ENCODE data around the gene SGCA.
A peak's percentile ranks its signal among the peaks of the same experiment; 100 is the strongest.

The SGCA gene

DNA sequence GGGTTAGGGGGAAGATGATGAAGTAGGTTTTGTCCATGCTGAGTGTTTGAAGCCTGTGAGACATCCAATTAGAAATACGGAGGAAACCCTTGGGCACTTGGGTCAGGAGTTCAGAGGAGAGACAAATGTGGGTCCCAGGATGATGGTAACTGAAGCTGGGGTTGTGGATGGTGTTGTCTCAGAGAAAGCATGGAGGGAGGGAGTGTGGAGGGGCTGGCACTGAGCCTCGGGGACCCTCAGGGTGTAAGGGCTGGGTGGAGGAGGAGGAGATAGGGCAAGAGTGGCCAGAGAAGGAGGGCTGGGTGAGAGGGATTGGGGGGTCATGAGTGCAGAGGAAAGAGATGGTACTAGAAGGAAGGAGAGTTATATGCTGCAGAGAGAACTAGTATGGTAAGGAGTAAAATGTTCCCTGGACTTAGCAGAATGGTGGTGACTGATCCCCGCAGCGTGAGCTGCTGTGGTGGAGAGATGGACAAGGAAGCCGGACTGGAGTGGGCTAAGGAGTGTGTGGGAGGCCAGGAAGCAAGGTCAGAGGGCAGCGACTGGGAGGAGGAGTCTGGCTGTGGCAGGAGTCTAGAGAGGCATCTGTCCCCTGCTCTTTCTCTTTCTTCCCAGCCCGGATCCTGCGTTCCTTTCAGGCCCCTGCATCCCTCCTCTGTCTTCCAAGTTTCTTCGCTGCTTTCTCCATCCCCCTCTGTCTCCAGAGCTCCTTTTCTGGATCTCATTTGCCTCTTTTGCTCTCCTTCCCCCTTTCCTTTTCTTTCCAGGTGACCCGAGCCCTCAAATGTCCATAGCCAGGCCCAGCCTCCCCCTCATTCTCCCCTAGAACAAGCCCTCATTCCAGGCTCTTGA lies 39.5 kb downstream of the SGCA start:
- peaks cover 14% of the 10 kb centered on the region for H4K20me1 ChIP-seq (ENCODE audit: insufficient read depth, low read length)
- H3K9me3 ChIP-seq (ENCODE audit: insufficient read depth, low read length, severe bottlenecking), result no peaks in the 10 kb centered on the region
- H3K79me2 ChIP-seq (ENCODE audit: insufficient read depth, low read length), result no peaks in the 10 kb centered on the region
- H3K27me3 ChIP-seq (ENCODE audit: insufficient read depth, low read length, poor library complexity), result peaks cover 63% of the 10 kb centered on the region
- H3K9ac ChIP-seq (ENCODE audit: low read depth, low read length), result no peak overlapping the region
- TF ChIP-seq EZH2 (IDR thresholded peaks at IDR 0.05; ENCODE audit: borderline replicate concordance, low read depth, low read length, severe bottlenecking) (no peak), CTCF (IDR thresholded peaks at IDR 0.05; ENCODE audit: borderline replicate concordance, extremely low read depth, low read length, poor library complexity, severe bottlenecking) (no peak)
- ATAC-seq (ENCODE audit: insufficient read depth, low read depth) (no peak), DNase-seq (no peak)
- H3K4me1 ChIP-seq (ENCODE audit: insufficient read depth, low read length), result peaks cover 7% of the 10 kb centered on the region
- H3K4me2 ChIP-seq (ENCODE audit: insufficient read depth, low read length), result no peak overlapping the region
- no peaks in the 10 kb centered on the region for H3K36me3 ChIP-seq (ENCODE audit: insufficient read depth, low read length)
- H3K4me3 ChIP-seq (ENCODE audit: low read depth in 1 of 2, low read length in 2 of 2), result no peak overlapping the region
- H3K27ac ChIP-seq (ENCODE audit: low read length), result no peak overlapping the region
- no peak overlapping the region for H2AFZ ChIP-seq (ENCODE audit: low read depth, low read length)

- Histone ChIP-seq H3K27me3 (ENCODE audit: insufficient read depth, low read length, poor library complexity) (peaks cover 65% of the 10 kb centered on the region), H3K4me1 (ENCODE audit: insufficient read depth, low read length) (no peaks in the 10 kb centered on the region), H3K4me2 (ENCODE audit: insufficient read depth, low read length) (no peak overlapping the region), H3K27ac (ENCODE audit: low read length) (no peak overlapping the region), H2AFZ (ENCODE audit: low read depth, low read length) (no peak overlapping the region), H3K9me3 (ENCODE audit: insufficient read depth, low read length, severe bottlenecking) (no peaks in the 10 kb centered on the region), H3K36me3 (ENCODE audit: insufficient read depth, low read length) (no peaks in the 10 kb centered on the region), H3K79me2 (ENCODE audit: insufficient read depth, low read length) (no peaks in the 10 kb centered on the region), H3K4me3 (ENCODE audit: low read depth in 1 of 2, low read length in 2 of 2) (no peak overlapping the region), H3K9ac (ENCODE audit: low read depth, low read length) (no peak overlapping the region), H4K20me1 (ENCODE audit: insufficient read depth, low read length) (peaks cover 16% of the 10 kb centered on the region)
- DNase-seq (no peak), ATAC-seq (ENCODE audit: insufficient read depth, low read depth) (no peak)
- TF ChIP-seq EZH2 (IDR thresholded peaks at IDR 0.05; ENCODE audit: borderline replicate concordance, low read depth, low read length, severe bottlenecking) (no peak), CTCF (IDR thresholded peaks at IDR 0.05; ENCODE audit: borderline replicate concordance, extremely low read depth, low read length, poor library complexity, severe bottlenecking) (no peak)
These were observed 40.2 kb downstream of the SGCA start for GRCh38 chr17:50205963-50206505.

GRCh38 chr17:50206604-50207293 lies 40.9 kb downstream of the SGCA start:
- ATAC-seq (ENCODE audit: insufficient read depth, low read depth) (peak; percentile 66), DNase-seq (peak; percentile 37)
- no peak overlapping the region for H2AFZ ChIP-seq (ENCODE audit: low read depth, low read length)
- no peaks in the 10 kb centered on the region for H3K4me1 ChIP-seq (ENCODE audit: insufficient read depth, low read length)
- H3K4me2 ChIP-seq (ENCODE audit: insufficient read depth, low read length), result no peak overlapping the region
- no peak overlapping the region for H3K9ac ChIP-seq (ENCODE audit: low read depth, low read length)
- TF ChIP-seq CTCF (IDR thresholded peaks at IDR 0.05; ENCODE audit: borderline replicate concordance, extremely low read depth, low read length, poor library complexity, severe bottlenecking), result no peak
- no peak for TF ChIP-seq EZH2 (IDR thresholded peaks at IDR 0.05; ENCODE audit: borderline replicate concordance, low read depth, low read length, severe bottlenecking)
- no peaks in the 10 kb centered on the region for H3K79me2 ChIP-seq (ENCODE audit: insufficient read depth, low read length)
- H3K9me3 ChIP-seq (ENCODE audit: insufficient read depth, low read length, severe bottlenecking), result no peaks in the 10 kb centered on the region
- H3K36me3 ChIP-seq (ENCODE audit: insufficient read depth, low read length), result no peaks in the 10 kb centered on the region
- peaks cover 65% of the 10 kb centered on the region for H3K27me3 ChIP-seq (ENCODE audit: insufficient read depth, low read length, poor library complexity)
- no peak overlapping the region for H3K4me3 ChIP-seq (ENCODE audit: low read depth in 1 of 2, low read length in 2 of 2)
- no peak overlapping the region for H3K27ac ChIP-seq (ENCODE audit: low read length)
- H4K20me1 ChIP-seq (ENCODE audit: insufficient read depth, low read length), result peaks cover 16% of the 10 kb centered on the region; the same call in 1 of the 2 replicates
